Esophagus muscularis mucosa (tissue), 4 donors: ENCODE results near the gene RTF2.

Experiments
- EP300 ChIP-seq: sonication (generic); formaldehyde crosslinking; IDR thresholded peaks from one replicate; pipeline ENCODE4 v1.6.1; 2017; ENCODE audit warnings: antibody characterized with exemption
- POLR2A ChIP-seq: fragments of 450-650 bp; IDR thresholded peaks from one replicate; pipeline ENCODE4 v1.6.1; 2017; ENCODE audit warnings: antibody characterized with exemption, moderate library complexity, mild to moderate bottlenecking, low read depth
- POLR2AphosphoS5 ChIP-seq, 2 donors: sonication (generic); formaldehyde crosslinking; IDR thresholded peaks; one replicate each; pipeline ENCODE4 v1.6.1; 2017; ENCODE audit warnings: antibody characterized with exemption in 2 of 2
- TF ChIP-seq, protein P1 (sequence below), 3 experiments: fragments of 200-600 bp in 2 of 3; fragments of 450-650 bp in 1 of 3; sonication (generic) in 2 of 3; IDR thresholded peaks; one replicate each; pipeline ENCODE4 v1.5.1; 2017 to 2019; ENCODE audit warnings: antibody characterized with exemption in 3 of 3, mild to moderate bottlenecking in 2 of 3, moderate library complexity in 1 of 3

DNA sequence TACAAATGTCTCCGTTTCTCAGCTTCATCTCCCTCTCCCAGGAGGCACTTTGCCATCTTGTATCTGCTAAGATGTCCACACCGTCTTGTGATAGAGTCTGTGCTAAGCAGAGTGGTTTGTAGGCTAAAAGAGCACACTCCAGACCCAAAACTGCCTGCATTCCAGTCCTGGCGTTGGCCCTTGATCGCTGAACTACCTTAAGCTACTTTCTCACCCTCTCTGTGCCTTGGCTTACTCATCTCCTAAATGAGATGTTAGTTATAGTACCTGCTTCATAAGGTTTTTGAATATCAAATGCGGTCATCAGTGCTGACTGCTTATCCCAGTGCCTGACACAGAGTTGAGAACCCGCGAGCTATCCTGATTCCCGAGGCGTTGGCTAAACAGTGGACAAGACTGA, 42.4 kb upstream of the RTF2 start:
- TF ChIP-seq, protein P1, sequence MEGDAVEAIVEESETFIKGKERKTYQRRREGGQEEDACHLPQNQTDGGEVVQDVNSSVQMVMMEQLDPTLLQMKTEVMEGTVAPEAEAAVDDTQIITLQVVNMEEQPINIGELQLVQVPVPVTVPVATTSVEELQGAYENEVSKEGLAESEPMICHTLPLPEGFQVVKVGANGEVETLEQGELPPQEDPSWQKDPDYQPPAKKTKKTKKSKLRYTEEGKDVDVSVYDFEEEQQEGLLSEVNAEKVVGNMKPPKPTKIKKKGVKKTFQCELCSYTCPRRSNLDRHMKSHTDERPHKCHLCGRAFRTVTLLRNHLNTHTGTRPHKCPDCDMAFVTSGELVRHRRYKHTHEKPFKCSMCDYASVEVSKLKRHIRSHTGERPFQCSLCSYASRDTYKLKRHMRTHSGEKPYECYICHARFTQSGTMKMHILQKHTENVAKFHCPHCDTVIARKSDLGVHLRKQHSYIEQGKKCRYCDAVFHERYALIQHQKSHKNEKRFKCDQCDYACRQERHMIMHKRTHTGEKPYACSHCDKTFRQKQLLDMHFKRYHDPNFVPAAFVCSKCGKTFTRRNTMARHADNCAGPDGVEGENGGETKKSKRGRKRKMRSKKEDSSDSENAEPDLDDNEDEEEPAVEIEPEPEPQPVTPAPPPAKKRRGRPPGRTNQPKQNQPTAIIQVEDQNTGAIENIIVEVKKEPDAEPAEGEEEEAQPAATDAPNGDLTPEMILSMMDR (IDR thresholded peaks at IDR 0.05): no peak
- no peak for TF ChIP-seq POLR2AphosphoS5 (IDR thresholded peaks at IDR 0.05)
- TF ChIP-seq EP300: no peak
- no peak for TF ChIP-seq POLR2A
